ENCODE results near the gene SLC16A5.

- TF ChIP-seq CTCF (IDR thresholded peaks at IDR 0.05) (no peak), POLR2A (IDR thresholded peaks at IDR 0.05) (no peak)
These were observed 1.1 kb upstream of the SLC16A5 start for GRCh38 chr17:75086496-75087181.
